ENCODE data around the gene GPR157.

GPR157 gene

GRCh38 chr1:9088807-9089206, 40.1 kb downstream of the GPR157 start:
- ATAC-seq (ENCODE audit: low read depth) (no peak), DNase-seq (ENCODE audit: low spot score) (no peak)
- Histone ChIP-seq H3K36me3 (ENCODE audit: low read depth) (no peaks in the 10 kb centered on the region), H3K27ac (ENCODE audit: poor library complexity, severe bottlenecking) (no peak overlapping the region), H3K27me3 (ENCODE audit: insufficient read depth, poor library complexity, severe bottlenecking) (no peaks in the 10 kb centered on the region), H3K9me3 (ENCODE audit: severe bottlenecking) (no peaks in the 10 kb centered on the region), H3K4me1 (ENCODE audit: insufficient read depth, poor library complexity, severe bottlenecking) (peaks cover 17% of the 10 kb centered on the region), H3K4me3 (ENCODE audit: severe bottlenecking) (no peak overlapping the region)
- no peak for TF ChIP-seq CTCF (IDR thresholded peaks at IDR 0.05; ENCODE audit: poor library complexity, severe bottlenecking)

GRCh38 chr1:9087411-9088125, 41.3 kb downstream of the GPR157 start:
- Histone ChIP-seq H3K27ac (ENCODE audit: poor library complexity, severe bottlenecking) (no peak overlapping the region), H3K4me1 (ENCODE audit: insufficient read depth, poor library complexity, severe bottlenecking) (peaks cover 17% of the 10 kb centered on the region)

GRCh38 chr1:9086796-9087195, 42.1 kb downstream of the GPR157 start:
- Histone ChIP-seq H3K9me3 (ENCODE audit: severe bottlenecking) (no peaks in the 10 kb centered on the region), H3K27me3 (ENCODE audit: insufficient read depth, poor library complexity, severe bottlenecking) (no peaks in the 10 kb centered on the region), H3K27ac (ENCODE audit: poor library complexity, severe bottlenecking) (no peak overlapping the region), H3K36me3 (ENCODE audit: low read depth) (no peaks in the 10 kb centered on the region), H3K4me1 (ENCODE audit: insufficient read depth, poor library complexity, severe bottlenecking) (peaks cover 17% of the 10 kb centered on the region), H3K4me3 (ENCODE audit: severe bottlenecking) (no peak overlapping the region)
- ATAC-seq (ENCODE audit: low read depth) (no peak), DNase-seq (ENCODE audit: low spot score) (no peak)
- TF ChIP-seq CTCF (IDR thresholded peaks at IDR 0.05; ENCODE audit: poor library complexity, severe bottlenecking): no peak

More at GRCh38 chr1:9087411-9088125, 41.3 kb downstream of the GPR157 start:
- Histone ChIP-seq H3K27me3 (ENCODE audit: insufficient read depth, poor library complexity, severe bottlenecking) (no peaks in the 10 kb centered on the region), H3K4me3 (ENCODE audit: severe bottlenecking) (no peak overlapping the region), H3K9me3 (ENCODE audit: severe bottlenecking) (no peaks in the 10 kb centered on the region), H3K36me3 (ENCODE audit: low read depth) (no peaks in the 10 kb centered on the region)
- DNase-seq (ENCODE audit: low spot score) (no peak), ATAC-seq (ENCODE audit: low read depth) (no peak)
- no peak for TF ChIP-seq CTCF (IDR thresholded peaks at IDR 0.05; ENCODE audit: poor library complexity, severe bottlenecking)

GRCh38 chr1:9086045-9086444, 42.9 kb downstream of the GPR157 start:
- DNase-seq (ENCODE audit: low spot score) (no peak), ATAC-seq (ENCODE audit: low read depth) (no peak; the same call in 2 of the 3 replicates)
- no peak for TF ChIP-seq CTCF (IDR thresholded peaks at IDR 0.05; ENCODE audit: poor library complexity, severe bottlenecking)
- no peaks in the 10 kb centered on the region for H3K27me3 ChIP-seq (ENCODE audit: insufficient read depth, poor library complexity, severe bottlenecking)
- no peak overlapping the region for H3K4me3 ChIP-seq (ENCODE audit: severe bottlenecking)
- H3K36me3 ChIP-seq (ENCODE audit: low read depth): no peaks in the 10 kb centered on the region
- peaks cover 17% of the 10 kb centered on the region for H3K4me1 ChIP-seq (ENCODE audit: insufficient read depth, poor library complexity, severe bottlenecking)
- H3K9me3 ChIP-seq (ENCODE audit: severe bottlenecking): no peaks in the 10 kb centered on the region
- peak overlapping the region; percentile 61 for H3K27ac ChIP-seq (ENCODE audit: poor library complexity, severe bottlenecking)

GRCh38 chr1:9085306-9085940, 43.5 kb downstream of the GPR157 start:
- no peak for DNase-seq (ENCODE audit: low spot score)
- TF ChIP-seq CTCF (IDR thresholded peaks at IDR 0.05; ENCODE audit: poor library complexity, severe bottlenecking): no peak
- Histone ChIP-seq H3K27me3 (ENCODE audit: insufficient read depth, poor library complexity, severe bottlenecking) (no peaks in the 10 kb centered on the region), H3K4me3 (ENCODE audit: severe bottlenecking) (no peak overlapping the region), H3K4me1 (ENCODE audit: insufficient read depth, poor library complexity, severe bottlenecking) (peaks cover 23% of the 10 kb centered on the region), H3K27ac (ENCODE audit: poor library complexity, severe bottlenecking) (peak overlapping the region; percentile 61), H3K36me3 (ENCODE audit: low read depth) (no peaks in the 10 kb centered on the region), H3K9me3 (ENCODE audit: severe bottlenecking) (no peaks in the 10 kb centered on the region)
- ATAC-seq (ENCODE audit: low read depth): peak; percentile 13; the same call in 2 of the 3 replicates

Measured in RWPE2 (cell line).